ENCODE results near the gene PACSIN1. TPM values are rescaled to one million over a fixed set of nuclear protein-coding genes. Genes with fewer than 3 reads are reported as not detected.
A peak's percentile ranks its signal among the peaks of the same experiment; 100 is the strongest.

The PACSIN1 gene
- total and polyA plus RNA-seq, 2 donors (not counting 3 experiments of a cell fraction or from before 2014, with no cell fraction given), result 0.03 TPM; not detected in 1

DNA sequence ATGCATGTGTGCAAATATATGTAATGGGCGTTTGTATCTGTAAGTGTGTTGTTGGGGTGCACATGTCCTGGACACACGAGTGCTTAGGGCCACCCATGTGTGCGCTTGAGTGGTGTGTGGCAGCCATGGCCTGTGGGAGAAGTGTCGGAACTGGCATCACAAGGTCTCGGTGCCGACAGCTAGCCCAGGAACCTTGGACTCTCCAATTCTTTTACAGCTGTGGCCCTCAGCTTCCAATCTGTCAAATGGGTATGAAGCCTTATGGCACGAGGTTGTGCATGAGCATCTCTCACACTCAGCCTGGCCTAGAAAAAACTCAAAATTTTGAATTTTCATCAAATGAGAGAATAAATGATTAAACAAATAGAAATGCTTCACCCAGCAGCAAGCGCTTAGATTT lies 48.2 kb downstream of the PACSIN1 start:
- H4K20me1 ChIP-seq (replicated peaks; ENCODE audit: control insufficient read depth, extremely low read depth, insufficient read depth, low read length), result no peaks in the 10 kb centered on the region
- no TSS peak for BruUV-seq (replicated peaks)
- H3K9ac ChIP-seq (replicated peaks; ENCODE audit: extremely low read depth, insufficient read depth, low read length), result no peak overlapping the region
- POLR2A ChIA-PET, result no interaction called here
- H3K27me3 ChIP-seq (ENCODE audit: control insufficient read depth in 2 of 2, insufficient read depth in 2 of 2, low read length in 2 of 2), result peaks cover 15 to 18% of the 10 kb centered on the region in 2 experiments
- intact Hi-C loops (cut with micrococcal nuclease), result no loop called here
- H3K79me2 ChIP-seq (ENCODE audit: control insufficient read depth, insufficient read depth, low read length), result no peaks in the 10 kb centered on the region
- no peak for FAIRE-seq
- no peak overlapping the region for H3K4me2 ChIP-seq (ENCODE audit: insufficient read depth, low read length)
- CTCF ChIA-PET, result interaction anchor here (0.9 kb wide), 1 partner anchor 86 kb away, joined by 3 read pairs; no protein-coding TSS in a partner anchor
- no peak overlapping the region for H3K27ac ChIP-seq (ENCODE audit: insufficient read depth, low read depth, low read length)
- no peaks in the 10 kb centered on the region for H3K4me1 ChIP-seq (ENCODE audit: control insufficient read depth, extremely low read depth, insufficient read depth, low read length)
- TF ChIP-seq CTCF (IDR thresholded peaks at IDR 0.05; ENCODE audit: extremely low read depth in 1 of 2, insufficient read depth in 1 of 2, low read depth in 1 of 2, low read length in 2 of 2), result no peak
- dilution Hi-C loops (cut with MboI; ENCODE audit: extremely low pct_ligation_motif_present, low sequenced_read_pairs), result no loop called here
- no peak overlapping the region for H3K4me3 ChIP-seq (replicated peaks in 1 of 3; ENCODE audit: insufficient read depth in 1 of 3, low read depth in 1 of 3, low read length in 3 of 3)
- no peaks in the 10 kb centered on the region for H3K9me1 ChIP-seq (replicated peaks; ENCODE audit: control insufficient read depth, extremely low read depth, insufficient read depth, low read length)
- no peaks in the 10 kb centered on the region for H3K36me3 ChIP-seq (ENCODE audit: control insufficient read depth in 2 of 2, extremely low read depth in 1 of 2, insufficient read depth in 2 of 2, low read length in 2 of 2)
- no peak overlapping the region for H2AFZ ChIP-seq (ENCODE audit: low read depth, low read length)
- no peak for DNase-seq (ENCODE audit: low read depth, low spot score)
- no peaks in the 10 kb centered on the region for H3K9me3 ChIP-seq (replicated peaks; ENCODE audit: control insufficient read depth, insufficient read depth, low read length)

DNA sequence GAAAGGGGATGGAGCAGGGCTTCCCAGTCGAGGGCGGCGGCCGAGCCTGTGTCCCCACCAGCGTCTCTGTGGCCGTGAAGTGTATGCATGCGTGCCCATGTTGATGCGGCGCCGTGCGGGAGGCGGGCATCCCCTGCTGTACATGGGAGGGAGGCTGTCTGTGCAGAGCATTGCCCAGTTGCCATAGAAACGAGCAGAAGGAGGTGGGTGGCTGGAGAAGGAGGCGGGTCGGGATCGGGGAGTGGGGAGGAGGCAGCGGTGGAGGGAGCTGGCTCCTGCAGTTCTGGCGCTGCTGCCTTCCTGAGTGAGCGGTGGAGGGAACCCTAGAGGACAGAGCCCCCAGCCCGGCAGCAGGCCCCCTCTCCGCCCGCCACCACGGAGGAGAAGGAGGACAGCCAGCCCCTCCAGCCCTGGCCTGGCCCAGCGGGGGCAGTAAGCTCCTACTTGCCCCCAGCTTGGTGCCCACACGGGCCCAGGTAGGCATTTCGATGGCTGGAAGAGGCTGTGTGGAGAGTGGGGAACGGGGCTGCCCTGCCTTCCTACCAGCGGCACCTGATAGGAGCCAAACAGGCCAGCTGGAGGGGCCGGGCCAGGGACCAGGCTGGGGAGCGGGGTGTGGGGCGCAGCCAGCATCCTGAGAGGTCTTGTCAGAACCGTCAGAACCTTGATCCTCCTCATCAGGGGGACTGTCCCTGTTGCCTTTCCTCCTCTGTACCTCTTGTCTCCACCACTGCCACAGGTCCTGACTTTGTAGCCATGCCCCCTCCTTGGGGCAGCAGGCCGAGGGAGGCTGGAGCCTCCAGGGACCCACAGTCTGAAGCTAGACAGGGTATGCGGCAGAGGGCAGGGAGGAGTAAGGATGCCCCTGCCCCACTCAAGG lies 49.0 kb downstream of the PACSIN1 start:
- intact Hi-C loops (cut with micrococcal nuclease) (no loop called here), dilution Hi-C loops (cut with MboI; ENCODE audit: extremely low pct_ligation_motif_present, low sequenced_read_pairs) (no loop called here)
- Histone ChIP-seq H3K4me1 (ENCODE audit: control insufficient read depth, extremely low read depth, insufficient read depth, low read length) (no peaks in the 10 kb centered on the region), H3K9me3 (replicated peaks; ENCODE audit: control insufficient read depth, insufficient read depth, low read length) (no peaks in the 10 kb centered on the region), H3K79me2 (ENCODE audit: control insufficient read depth, insufficient read depth, low read length) (no peaks in the 10 kb centered on the region), H3K36me3 (ENCODE audit: control insufficient read depth in 2 of 2, extremely low read depth in 1 of 2, insufficient read depth in 2 of 2, low read length in 2 of 2) (no peaks in the 10 kb centered on the region), H3K4me3 (replicated peaks in 1 of 3; ENCODE audit: insufficient read depth in 1 of 3, low read depth in 1 of 3, low read length in 3 of 3) (no peak overlapping the region), H3K9me1 (replicated peaks; ENCODE audit: control insufficient read depth, extremely low read depth, insufficient read depth, low read length) (no peaks in the 10 kb centered on the region), H3K4me2 (ENCODE audit: insufficient read depth, low read length) (no peak overlapping the region), H3K27me3 (ENCODE audit: control insufficient read depth in 2 of 2, insufficient read depth in 2 of 2, low read length in 2 of 2) (peaks cover 15 to 18% of the 10 kb centered on the region in 2 experiments), H3K9ac (replicated peaks; ENCODE audit: extremely low read depth, insufficient read depth, low read length) (no peak overlapping the region), H2AFZ (ENCODE audit: low read depth, low read length) (no peak overlapping the region), H3K27ac (ENCODE audit: insufficient read depth, low read depth, low read length) (no peak overlapping the region), H4K20me1 (replicated peaks; ENCODE audit: control insufficient read depth, extremely low read depth, insufficient read depth, low read length) (no peaks in the 10 kb centered on the region)
- CTCF ChIA-PET, result interaction anchor here (0.9 to 1.0 kb wide), 2 partner anchors 13 to 85 kb away, joined by 3 read pairs; no protein-coding TSS in a partner anchor
- POLR2A ChIA-PET, result no interaction called here
- DNase-seq (ENCODE audit: low read depth, low spot score) (no peak), FAIRE-seq (no peak)
- BruUV-seq (replicated peaks), result no TSS peak
- TF ChIP-seq POLR2AphosphoS5 (IDR thresholded peaks at IDR 0.05; ENCODE audit: insufficient read depth, low read depth, low read length) (no peak), EZH2 (IDR thresholded peaks at IDR 0.05; ENCODE audit: borderline replicate concordance, low read depth, low read length, severe bottlenecking) (peak; percentile 30)

Data from endothelial cell of umbilical vein (primary cell).